GM19324 (cell line): ENCODE measurements around the gene SRL.

Experiments
- ATAC-seq: cut with Tn5 transposase; IDR thresholded peaks from one replicate; pipeline ENCODE4 v1.9.1; 2021; ENCODE audit warnings: mild to moderate bottlenecking, moderate library complexity; ENCODE audit not compliant: unreplicated experiment, low FRiP score

SRL gene

DNA sequence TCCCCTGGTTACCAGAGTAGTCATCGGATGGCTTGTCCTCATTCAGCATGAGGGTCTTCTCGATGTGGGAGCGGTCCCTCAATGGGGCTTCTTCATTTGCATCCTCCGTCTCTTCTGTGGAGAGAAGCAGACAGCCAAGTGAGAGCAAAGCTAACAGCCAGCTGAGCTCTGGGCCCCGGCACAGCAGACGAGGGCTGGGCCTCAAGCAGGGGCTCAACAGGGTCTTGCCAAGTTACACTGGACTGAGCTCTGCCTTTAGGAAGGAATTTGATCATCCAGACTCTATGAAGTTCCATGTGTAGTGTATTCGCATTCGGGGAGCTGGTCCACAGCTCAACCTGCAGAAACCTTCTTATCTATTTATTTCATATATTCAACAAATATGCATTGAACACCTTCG lies 37.4 kb downstream of the SRL start:
- no peak for ATAC-seq

DNA sequence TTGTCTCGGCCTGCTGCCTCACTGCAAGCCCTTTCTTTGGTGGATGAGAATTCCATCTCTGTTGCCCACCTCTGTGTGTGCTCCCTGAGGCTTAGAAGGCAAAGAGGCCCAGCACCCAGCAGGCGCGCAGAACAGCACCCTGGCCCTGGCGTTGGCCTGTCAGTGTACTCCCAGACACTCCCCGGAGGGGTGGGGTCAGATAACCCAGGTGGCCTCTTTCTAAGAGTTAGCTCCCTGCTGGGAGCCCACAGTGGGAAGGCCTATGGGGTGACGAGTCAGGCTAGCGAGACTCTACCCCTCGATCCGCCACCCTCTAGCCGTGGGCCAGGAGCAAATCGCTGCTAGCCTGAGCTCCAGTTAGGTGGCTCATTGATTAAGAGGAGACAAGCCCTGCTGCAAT lies 38.1 kb downstream of the SRL start:
- ATAC-seq: no peak

DNA sequence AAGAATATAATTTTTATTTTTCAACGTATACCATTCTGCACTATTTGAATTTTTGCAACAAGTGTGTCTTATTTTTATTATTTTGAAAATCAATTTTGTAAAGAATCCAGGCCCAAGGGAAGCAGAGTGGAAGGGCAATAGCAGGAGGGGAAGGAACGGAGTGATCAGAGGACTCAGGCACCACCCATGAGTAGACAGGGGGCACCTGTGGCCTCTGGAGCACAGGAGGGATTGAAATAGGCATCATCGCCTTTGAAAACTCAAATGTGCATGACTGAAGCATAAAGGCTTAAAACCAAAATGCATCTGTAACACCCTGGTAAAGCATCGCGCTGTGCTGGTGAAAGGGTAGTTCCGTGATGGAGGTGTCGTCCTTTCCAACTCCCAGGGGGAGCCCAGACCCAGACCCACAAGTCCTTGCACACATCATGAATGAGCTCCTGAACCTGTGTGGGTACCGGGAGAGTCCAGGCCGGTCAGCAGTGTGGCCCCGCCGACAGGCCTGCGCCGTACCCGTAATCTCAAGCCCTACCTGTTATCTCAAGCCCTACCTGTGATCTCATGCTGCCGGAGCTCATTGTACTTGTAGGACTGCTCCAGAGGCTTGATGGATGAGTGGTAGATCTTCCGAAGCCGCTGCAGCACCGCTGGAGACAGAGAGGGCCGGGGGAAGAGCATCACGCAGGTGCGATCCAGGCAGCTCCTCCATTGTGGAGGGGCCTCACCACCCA lies 39.1 kb downstream of the SRL start:
- no peak for ATAC-seq

DNA sequence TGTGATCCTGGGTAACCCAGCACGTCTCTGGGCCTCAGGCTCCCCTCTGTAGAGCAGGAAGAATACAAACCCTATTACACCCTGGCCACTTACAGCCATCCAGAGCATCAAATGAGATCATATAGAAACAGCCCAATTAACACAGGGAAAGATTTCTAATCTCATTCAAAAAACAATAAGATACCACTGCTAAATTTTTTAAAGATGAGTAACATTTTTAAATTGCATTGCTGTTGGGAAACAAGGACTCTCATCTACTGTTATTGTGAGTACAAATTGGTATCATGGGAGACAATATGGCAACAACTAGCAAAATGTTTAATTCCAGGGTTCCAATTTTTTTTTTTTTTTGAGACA lies 41.1 kb downstream of the SRL start:
- ATAC-seq: no peak

DNA sequence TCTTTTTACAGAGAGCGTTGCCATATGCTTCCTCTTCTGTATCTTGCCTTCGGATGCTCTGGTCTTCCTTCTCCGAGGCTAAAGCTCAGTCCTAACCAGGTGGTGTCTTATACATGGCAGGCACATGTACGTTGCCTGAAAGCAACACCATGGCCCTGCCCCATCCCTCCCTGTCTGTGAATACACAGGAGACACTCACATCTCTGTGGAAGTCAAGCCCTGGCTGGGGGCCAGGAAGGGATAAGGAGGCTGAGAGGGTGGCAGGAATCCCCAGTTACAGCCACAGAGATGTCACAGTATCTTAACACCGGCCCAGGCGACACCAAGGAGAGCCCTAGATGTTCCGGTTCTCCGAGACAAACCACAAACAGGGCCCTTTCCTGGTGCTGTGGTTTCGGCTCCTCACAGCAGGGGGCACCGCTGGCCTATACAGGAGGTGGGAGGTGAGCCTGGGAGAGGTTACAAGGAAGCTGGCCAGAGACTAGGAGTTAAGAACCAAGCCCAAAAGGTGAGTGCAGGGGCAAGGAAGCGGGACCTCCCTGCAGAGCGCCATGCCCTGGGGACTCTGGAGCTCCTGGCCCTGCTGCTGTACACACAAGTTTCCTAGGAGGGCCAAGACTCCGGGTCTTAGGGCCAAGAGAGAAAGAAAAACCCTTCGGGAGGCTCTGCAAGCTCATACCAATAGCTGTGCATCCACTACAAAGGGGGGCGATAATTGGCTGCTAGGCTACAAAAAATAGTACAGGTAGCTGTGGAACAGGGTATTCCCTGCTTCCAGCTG lies 41.7 kb downstream of the SRL start:
- ATAC-seq: no peak

DNA sequence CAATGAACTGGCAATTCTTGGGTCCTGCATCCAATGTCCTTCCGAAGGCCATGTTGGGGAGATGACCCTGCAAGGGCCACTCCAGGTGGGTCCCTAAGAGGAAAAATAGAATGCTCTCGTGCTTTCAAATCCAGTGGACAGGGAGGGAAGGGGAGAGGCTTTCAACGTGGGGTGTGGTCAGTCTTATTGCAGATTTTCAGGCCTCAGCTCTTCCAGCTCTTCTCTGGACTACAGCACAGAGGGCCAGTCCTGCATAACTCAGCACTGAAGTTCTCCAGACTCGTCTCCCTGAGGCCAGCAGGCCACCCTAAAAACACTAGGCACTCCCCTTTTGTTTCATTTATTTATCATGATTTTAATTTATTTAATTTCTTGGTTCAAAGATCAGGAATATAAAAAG lies 43.1 kb downstream of the SRL start:
- no peak for ATAC-seq

DNA sequence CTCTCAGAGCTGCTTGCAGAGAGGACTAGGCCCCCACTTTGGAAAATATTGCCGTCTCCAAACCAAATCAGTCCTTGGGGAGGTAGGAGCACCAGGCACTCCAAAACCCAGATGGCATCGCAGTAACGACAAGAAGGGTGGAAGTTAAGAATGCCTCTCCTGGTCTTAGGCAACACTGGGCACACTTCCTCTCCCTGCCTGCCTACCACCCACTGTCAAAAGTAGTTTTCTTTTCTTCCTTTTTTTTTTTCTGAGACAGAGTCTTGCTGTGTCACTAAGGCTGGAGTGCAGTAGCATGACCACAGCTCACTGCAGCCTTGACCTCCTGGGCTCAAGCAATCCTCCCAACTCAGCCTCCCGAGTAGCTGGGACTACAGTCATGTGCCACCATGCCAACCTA lies 47.2 kb downstream of the SRL start:
- no peak for ATAC-seq

DNA sequence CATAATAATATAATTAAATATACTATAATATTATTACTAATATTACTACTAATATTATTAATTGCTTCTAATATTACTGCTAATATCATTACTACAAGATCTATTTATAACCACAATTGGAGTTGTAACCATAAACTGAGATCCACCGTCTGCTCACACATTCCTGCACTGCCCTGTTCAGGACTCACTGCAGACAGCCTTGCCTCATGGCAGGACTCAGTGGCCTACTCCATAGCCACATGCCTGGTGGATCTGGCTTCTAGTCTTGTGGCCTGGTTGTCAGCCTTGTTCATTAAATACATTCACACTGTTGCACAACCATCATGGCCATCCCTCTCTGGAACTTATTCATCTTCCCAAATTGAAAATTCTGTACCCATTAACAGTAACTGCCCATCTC lies 48.0 kb downstream of the SRL start:
- ATAC-seq: no peak

DNA sequence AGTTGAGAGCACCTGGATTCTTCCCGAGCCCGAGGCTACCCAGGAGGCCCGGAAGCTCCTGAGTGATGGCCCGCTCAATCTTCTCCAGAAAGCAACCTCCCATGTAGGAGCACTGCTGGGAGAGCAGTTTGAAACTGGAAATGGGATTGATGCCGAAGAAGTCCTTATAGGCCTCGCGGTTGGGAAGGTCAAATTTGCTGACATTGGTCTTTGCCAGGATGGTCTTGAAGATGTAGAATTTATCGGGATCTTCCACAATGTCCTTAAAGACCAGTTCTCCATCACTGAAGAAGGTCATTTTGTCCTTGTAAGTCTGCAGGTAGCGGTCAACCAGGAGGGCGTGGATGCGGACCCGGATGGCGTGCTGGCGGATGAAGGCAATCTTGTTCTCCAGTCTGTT lies 49.7 kb downstream of the SRL start:
- no peak for ATAC-seq

DNA sequence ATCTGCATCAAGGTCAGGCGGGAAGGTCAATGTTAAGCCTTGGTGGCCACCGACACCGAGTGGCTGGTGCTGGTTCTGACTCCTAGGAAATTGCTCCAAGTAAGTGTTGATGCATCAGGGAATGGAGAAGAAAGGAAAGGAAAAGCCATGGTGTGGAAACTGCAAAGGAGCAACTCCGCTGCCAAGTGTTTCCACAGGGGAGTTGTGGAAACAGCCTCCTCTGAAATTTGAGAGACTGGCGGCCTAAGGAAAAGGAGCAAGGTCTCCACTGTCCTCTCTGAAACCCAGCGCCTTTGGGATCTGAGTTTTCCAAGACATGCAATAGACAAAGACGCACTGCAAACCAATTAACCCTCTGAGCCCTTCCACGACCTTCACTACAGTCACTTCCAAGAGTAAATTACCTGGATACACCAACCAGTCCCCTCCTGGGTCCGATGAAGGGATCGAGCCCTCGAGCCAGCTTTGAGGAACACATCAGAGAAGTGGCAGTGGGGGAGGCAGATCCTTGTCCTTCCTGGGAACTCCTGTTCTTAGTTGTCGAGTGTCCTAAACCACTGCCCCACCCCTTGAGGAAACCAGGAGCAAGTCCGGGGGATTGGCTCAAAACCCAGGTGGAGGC lies 51.1 kb downstream of the SRL start:
- no peak for ATAC-seq

DNA sequence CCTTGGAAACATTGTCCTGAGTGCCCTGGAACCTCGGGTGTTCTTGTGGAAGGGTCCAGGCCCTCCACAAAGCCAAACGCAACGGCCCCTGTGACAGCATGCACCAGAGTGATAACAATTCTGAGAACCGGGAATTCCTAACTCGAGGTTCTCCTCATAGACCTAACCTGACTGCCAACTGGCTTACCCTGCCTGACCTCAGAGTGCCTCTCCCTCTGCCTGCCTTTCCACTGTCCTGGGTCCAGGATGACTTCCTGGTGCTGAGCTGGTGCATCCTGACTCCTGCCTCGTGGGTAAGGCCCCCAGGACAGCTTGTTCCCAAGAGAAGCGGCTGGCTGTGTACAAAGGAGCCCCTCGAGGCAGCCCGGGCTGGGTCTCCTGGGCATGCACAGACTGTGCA lies 51.8 kb downstream of the SRL start:
- no peak for ATAC-seq

DNA sequence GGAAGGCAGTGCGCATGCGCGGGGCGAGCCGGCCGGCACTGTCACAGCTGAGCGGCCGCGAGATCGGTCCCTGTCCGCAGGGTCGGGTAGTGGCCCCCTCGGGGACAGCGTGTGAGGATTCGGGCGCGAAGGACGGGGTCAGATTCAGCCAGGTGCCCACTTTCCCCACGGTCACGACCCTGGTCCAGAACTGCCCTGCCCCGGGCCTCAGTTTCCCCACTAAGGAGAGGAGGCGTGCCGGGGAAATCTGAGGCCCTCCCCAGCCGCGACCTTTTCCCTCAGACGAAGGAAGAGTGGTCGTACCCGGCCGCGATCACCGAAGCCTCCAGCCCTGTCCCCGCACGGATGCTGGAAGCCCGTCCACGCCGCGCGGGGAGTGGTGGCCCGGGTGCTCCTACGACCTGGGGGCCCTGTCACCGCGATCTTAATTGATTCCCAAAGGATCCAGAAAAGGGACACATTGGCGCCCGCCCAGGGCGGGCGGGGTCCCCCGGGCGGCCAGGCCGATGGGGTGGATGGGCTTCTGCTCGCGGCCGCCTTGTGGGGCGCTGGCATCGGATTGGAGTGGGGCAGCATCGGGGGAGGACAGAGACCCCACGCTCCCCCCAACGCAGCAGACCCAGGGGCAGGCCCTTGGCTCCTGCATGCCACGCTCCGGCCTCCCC lies 57.7 kb downstream of the SRL start:
- peak; percentile 5 for ATAC-seq

DNA sequence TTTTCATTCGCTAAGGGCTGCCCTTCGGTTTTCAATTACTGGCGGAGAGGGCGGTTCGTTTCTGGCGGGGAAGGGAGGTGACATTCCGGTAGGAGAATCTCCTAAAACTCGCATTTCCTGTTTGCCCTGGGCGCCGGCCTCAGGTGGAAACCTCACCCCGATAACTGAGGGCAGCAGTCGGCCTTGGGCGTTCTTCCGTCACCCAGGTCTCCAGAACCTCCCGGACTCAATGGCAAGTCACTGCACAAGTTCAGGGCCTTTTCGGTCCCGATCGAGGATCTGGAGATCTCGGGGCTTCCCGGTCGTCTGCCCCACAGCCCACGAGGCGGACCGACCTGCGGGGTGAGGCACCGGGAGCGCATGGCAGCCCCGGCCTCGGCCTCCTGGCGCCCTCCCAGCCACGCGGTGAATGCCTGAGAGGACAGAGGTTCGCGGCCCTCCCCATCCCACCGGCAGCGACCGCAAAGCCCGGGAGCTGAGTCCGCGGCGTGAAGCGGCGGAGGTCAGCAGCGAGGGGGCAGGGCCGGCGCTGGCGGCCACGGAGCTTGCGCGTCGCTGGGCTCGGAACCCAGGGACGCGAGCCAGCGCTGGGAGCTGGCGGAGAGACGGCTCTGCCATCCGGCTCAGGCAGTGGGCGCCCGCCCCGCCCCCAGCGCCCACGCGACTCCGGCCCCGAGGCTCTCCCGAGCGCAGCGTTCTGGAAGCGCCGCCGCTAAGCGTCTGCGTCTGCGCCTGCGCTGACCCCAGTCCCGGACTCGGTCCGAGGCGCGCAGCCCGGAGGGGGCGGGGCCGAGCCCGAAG lies 58.4 kb downstream of the SRL start:
- ATAC-seq: peak; percentile 93

DNA sequence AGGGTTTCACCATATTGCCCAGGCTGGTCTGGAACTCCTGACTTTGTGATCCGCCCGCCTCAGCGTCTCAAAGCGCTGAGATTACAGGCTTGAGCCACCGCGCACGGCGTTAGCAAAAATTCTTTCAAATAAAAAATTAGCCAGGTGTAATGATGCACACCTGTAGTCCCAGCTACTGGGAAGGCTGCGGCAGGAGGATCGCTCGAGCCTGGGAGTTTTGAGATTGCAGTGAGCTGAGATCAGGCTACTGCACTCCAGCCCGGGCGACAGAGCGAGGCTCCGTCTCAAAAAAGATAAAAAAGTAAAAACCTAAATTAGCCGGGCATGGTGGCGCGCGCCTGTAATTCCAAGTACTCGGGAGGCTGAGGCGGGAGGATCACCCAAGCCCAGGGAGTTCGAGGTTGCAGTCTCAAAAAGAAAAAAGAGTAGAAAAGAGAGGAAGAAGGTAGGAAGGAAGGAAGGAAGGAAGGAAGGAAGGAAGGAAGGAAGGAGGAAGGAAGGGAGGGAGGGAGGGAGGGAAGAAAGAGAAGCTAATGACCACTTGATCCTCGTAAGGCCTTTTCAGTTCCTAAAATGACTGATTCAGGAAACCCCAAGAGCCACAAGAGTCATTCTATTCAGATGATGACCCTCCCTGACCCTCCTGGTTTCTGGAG lies 59.2 kb downstream of the SRL start:
- ATAC-seq: no peak

DNA sequence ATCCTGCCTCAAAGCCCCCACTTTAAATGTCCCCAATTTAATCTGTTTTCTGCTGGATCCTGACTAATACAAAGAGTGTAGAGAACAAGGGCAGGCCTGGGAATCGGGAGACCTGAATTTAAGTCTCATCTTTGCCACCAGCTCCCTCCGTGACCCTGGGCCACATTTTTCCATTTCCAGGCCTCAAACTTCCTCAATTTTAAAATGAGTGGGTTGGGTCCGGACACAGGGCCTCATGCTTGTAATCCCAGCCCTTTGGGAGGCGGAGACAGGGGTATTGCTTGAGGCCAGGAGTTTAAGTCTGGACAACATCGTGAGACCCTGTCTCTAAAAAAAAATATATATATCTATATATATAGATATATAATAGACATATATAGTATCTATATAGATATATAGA lies 61.4 kb downstream of the SRL start:
- no peak for ATAC-seq

DNA sequence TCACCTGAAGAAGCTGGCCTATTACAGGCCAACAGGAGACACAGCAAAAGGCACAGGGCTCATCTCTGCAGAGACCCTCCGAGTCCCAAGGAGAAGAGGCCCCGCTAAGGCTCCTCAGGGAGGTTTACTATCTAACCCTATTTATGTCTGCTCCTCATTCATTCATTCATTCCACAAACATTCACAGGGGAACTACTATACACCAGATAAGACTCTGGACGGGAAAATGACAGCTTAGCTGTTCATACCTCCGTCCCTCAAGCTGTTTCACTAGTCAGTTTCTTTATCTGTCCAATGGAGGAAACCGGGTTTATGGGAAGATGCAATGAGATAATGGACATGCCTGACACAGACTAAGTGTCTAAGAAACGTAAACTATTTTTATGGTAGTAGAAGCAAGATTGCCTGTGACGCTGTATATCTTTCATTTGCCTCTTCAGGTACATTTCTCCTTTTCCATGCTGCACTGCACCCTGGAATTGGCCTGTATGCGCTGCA lies 62.1 kb downstream of the SRL start:
- no peak for ATAC-seq

DNA sequence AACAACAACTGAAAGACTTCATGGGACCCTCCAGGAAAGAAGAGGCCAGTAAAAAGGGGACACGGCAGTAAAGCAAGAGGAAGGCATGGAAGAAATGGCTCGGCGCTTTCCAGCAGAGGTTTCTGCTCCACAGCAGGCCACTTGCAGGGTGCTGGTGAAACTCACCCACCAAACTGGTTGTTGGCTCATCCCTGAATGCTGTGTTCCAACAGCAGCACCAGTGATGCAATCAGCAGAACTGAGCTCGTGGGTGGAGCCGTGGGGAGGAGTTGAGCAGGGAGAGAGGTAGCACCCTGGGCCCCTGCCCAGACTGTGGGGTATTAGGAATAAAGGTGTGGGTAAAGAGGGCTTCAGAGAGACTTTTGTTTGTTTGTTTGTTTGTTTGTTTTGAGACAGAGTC lies 62.9 kb downstream of the SRL start:
- ATAC-seq: no peak

DNA sequence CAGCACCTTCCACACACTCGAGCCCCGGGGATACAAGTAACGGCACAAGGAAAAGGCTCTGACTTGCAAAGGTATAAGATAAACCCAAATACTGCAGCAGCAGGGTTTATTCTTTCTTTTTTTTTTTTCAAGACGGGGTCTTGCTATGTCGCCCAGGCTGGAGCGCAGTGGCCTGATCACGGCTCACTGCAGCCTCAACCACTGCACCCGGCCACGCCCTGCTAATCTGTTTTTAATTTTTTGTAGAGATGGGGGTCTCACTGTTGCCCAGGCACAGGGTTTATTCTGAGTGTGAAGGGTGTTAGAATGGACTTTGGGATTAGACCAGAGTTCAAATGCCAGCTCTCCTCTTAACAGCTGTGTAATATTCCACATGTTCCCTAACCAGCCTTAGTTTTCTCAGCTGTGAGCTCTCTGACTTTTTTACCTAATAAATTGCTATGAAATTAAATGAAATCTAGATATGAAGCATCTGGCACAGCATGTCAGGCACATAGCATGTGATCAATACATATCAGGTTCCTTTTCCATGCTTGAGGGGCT lies 63.3 kb downstream of the SRL start:
- no peak for ATAC-seq

DNA sequence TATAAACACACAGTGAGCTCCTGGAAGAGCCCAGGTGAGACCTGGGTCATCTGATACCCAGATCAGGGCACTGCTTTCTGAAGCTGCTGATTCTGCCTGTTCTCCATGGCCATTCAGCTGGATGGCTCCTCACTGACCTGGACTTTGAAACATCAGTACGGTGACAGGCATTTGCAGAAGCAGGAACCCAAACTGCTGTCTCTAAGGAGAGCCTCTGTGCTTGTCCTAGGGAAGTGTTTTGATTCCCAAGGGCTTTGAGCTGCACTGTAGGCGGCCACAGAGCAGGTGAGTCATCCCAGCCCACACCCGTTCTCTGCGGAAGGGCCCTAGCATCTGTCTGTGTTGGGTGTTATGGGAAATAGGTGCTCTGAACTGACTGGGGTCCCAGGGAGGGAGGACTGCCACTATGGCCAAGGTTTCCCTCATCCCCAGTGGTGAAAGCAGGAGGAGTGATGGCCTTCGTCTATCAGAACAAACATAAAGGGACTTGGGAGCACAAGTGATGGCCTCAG lies 64.9 kb downstream of the SRL start:
- ATAC-seq: no peak
